HG03378 (cell line): ENCODE results near the gene ICAM3.
A peak's percentile ranks its signal among the peaks of the same experiment; 100 is the strongest.
"Not testable (repeated sequence)": the region's sequence is repeated elsewhere in the genome, so short reads cannot be mapped to it uniquely, and the experiment has no call there.

Experiments used
- ATAC-seq: cut with Tn5 transposase; IDR thresholded peaks from one replicate; pipeline ENCODE4 v1.9.1; 2021; ENCODE audit warnings: mild to moderate bottlenecking, moderate library complexity; ENCODE audit not compliant: unreplicated experiment

ICAM3 gene

DNA sequence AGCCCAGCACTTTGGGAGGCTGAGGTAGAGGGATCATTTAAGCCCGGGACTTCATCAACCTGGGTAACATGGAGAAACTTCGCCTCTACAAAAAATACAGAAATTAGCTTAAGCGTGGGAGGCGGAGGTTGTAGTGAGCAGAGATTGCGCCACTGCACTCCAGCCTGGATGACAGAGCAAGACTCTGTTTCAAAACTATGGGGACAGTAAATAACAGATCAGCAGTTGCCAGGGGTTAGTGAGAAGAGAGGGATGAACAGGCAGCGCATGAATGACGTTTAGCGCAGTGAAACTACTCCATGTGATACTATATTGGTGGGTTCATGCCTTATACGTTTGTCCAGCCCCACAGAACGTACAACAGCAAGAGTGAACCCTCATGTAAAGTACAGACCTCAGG is 7.1 kb upstream of the ICAM3 start:
- no peak for ATAC-seq

DNA sequence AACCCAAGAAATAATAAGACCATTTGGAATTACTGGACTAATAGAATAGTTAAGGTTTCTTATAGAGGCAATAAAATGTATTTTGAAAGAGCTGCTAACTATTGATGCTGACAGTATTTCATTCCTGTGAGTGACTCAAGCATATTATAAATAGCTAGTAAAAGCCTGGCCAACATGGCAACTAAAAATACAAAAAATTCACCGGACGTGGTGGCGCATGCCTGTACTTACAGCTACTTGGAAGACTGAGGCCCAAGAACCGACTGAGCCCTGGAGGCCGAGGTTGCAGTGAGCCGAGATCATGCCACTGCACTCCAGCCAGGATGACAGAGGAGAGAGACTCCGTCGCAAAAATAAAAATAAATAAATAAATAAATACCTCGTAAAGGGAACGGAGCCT is 5.4 kb upstream of the ICAM3 start:
- ATAC-seq: no peak

DNA sequence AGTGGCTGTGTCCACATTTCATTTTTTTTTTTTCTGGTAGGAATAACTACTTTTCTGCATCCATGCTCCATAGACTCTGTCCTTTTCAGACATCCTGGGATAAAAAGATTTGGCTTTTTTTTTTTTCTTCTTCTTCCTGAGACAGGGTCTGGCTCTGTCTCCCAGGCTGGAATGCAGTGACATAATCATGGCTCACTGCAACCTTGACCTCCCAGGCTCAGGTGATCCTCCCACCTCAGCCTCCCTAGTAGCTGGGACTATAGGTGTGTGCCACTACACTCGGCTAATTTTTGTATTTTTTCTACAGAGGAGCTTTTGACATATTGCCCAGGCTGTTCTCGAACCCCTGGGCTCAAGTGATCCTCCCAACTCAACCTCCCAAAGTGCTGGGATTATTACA is 4.1 kb upstream of the ICAM3 start:
- ATAC-seq: no peak

DNA sequence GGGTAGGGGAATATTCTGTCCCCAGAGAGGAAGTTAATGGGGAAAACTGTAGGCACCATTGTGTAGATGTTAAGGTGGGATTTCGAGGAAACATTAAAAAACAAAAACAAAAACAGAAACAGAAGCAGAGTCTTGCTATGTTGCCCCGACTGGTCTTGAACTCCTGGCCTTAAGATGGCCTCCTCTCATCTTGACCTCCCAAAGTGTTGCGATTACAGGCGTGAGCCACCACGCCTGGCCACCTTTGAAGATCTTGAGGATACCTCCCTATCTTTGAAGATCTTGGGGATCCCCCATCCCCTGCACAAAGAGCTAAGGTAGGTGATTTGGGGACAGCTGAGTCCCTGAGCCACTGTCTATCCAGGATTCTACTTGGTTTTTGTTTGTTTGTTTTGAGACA is 553 bp upstream of the ICAM3 start:
- ATAC-seq: no peak

DNA sequence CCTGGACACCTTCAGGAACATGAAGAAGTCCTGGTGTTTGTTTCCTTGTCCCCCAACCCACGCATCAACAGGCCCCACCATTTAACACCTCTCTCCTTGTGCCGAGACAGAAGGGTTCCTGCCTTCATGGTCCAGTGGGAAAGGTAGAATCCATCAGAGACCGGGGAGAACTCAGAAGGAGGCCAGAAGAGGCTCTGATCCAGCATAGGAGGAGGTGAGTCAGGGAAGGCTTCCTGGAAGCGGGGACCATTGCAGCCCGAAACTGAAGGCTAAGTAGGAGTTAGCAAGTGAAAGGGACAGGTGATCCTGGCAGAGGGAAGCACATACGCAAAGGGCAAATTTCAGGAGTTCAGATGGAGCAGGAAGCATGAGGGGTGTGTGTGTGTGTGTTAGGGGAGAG is 484 bp downstream of the ICAM3 start:
- no peak for ATAC-seq

DNA sequence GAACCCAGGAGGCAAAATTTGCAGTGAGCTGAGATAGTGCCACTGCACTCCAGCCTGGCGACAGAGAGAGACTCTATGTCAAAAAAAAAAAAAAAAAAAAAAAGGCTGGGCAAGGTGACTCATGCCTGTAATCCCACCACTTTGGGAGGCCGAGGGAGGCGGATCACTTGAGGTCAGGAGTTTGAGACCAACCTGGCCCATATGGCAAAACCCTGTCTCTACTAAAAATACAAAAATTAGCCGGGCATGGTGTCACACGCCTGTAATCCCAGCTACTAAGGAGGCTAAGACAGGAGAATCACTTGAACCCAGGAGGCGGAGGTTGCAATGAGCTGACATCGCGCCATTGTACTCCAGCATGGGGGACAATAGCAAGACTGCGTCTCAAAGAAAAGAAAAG is 2.7 kb downstream of the ICAM3 start:
- ATAC-seq: not testable (repeated sequence)

DNA sequence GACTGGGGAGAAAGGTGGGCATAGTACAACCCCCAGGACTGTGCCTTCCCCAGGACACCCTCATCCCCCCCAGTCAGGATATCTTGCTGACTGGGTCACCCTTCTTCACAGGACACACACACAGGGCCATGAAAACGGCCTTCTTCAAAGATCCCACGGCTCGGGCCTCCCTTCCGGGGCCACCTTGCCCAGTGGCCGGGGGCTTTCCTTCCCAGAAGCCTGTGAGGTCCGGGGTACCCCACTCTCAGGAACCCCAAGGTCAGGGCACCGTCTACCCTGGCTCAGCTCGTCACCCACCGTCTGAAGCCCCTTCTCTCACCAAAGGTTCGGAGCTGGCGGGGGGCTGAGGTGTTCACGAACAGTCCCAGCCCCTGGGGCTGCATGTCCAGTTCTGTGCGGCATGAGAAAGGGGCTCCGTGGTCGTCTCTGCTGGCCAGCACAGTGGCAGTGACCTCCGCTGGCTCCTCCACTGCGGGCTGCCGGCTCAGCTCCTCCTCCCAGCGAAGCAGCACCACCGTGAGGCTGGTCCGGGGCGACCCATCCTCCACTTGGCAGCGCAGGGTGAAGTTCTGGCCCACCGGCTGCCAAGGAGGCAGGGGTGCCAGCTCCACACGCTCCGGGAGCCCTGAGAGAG is 4.0 kb downstream of the ICAM3 start:
- ATAC-seq: no peak

DNA sequence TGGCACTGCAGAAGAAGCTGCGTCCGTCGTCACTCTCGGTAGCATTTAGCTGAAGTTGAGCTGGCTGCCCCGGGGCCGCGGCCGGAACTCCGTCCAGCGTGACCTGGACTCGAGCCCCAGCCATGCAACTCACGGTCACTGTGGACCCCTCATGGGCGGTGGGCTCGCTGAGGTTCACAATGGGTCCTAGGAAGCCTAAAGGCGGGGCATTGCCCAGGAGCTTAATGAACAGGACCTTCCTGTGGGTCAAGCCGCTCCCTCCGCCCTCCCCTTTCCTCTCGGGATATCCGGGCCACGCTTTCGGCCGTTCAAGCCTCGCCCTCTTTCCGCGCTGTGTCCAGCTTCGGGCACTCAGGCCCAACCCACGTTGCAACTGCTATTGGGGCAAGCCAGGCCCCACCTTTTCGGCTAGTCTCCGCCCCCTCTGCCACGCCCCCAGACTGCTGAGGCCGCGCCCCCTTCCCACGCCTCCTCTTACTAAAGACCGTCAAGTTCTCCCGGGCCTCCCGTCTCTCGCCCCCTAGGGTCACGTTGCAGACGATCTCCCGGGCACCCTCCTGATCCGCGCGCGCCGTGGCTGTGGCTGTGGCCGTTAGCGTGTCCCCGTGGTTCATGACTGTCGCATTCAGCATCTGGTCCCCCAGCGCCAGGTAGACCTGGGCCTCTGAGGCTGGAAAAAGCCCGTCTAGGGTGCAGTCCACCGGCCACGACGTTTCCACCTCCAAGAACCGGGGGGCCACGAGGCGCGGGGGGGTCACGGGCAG is 4.7 kb downstream of the ICAM3 start:
- no peak for ATAC-seq

DNA sequence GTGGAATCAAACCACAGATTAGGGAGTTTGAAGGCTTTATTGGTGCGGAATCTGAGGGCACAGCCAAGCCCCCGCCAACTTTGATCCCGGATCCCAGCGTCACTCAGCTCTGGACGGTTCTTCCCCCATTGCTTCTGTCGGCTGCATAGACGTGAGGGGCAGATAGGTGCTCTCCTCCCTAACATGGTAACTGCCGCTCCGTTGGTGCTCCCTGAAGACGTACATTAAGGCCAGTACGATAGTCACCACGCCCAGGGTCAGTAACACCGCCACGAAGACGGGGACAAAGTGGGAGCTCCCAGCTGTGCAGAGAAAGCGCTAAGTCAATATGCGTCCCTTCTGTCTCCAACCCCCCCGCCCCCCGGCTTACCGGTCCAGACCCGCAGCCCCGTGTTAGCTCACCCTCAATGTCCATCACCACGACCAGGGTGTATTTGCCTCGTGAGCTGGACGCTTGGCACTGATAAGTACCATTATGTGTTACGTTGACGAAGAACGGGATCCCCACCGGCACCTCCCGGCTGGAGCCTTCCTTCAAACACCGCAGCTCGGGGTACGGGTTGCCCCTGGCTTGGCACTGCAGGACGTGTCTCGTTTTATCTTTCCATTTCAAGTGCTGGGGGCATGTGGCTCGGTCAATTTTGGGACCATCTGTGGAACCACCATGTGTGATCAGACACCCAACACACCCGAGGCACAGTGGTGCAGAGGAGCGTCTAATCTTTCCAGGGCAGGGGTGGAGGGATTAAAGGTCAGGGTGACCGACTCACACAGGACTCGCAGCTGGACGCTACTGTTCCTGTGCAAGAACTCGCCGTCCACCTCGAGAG is 5.5 kb downstream of the ICAM3 start:
- no peak for ATAC-seq

DNA sequence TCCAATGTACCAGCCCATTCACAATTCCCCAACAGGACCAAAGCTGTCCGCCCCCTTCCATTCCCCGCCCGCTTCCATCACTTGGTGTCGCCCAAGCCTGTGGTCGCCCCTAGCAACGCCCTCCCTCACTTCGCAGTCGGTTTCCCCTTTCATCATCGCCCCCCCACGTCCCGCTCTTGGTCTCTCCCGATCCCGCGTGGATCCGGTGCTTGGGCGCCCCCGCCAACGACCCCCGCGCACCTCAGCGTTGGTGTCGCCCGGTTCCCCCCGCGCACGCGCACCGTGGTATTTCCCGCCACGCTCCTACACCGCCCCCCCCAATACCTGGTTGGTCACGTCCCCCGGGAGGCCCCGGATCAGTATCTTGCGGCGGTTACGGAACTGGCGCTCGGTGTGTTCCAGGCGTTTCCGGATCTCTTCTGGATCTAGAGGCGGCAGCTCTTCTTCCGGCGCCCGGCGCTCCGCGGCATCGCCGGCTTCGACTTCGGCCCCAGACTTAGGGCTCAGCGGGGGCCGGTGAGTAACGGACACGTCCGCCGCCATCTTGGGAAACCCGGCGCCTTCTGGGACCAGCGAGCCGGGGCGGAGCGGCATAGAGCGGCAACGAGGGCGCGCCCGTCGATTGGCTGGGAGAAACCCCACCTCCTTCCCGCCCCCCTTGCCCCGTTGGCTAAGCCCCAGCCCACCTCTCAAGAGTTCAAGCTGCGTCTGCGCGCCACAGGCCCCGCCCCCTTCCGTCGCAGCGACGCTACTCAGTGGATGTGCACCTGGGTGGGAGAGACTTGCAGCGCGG is 6.3 kb downstream of the ICAM3 start, which contains the start of gene RAVER1:
RAVER1 (minus strand) TSS at position 565 of the 793 bp plus-strand sequence; CDS start at position 543, 22 bp downstream.
- ATAC-seq: peak; percentile 68

DNA sequence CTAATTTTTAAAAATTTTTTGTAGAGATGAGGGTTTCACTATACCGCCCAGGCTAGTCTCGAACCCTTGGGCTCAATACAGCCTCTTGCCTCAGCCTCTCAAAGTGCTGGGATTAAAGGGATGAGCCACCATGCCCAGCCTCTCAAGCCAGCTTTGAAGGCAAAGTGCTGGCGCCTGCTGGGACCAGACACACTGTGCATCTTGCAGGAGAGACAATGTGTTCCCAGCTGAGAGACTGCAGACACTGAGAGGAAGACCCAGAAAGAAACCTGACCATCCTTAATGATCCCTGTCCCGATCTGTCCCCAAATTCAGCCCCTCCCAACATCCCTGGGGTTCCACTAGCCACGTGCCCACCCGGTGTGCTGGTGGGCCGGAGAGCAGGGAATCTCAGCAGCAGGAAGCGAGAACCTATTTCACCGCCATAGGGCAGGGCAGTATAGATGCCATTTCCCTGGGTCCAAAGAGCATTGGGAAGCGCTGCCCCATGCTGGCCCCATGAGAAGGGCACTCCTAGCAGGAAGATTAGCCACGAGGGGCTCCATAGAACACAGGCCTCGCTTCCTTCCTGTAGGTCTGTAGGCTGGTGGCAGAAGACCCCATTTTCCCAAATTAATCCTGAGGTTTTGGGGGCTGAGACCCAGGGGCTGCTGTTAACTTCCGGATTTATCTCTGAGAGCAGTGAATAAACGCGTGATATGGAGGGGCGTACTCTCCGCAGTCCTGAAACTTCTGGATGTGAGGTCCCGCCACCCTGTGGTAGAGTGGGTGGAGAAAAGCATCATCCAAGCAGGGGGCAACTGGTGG is 7.1 kb downstream of the ICAM3 start:
- ATAC-seq: peak; percentile 13

DNA sequence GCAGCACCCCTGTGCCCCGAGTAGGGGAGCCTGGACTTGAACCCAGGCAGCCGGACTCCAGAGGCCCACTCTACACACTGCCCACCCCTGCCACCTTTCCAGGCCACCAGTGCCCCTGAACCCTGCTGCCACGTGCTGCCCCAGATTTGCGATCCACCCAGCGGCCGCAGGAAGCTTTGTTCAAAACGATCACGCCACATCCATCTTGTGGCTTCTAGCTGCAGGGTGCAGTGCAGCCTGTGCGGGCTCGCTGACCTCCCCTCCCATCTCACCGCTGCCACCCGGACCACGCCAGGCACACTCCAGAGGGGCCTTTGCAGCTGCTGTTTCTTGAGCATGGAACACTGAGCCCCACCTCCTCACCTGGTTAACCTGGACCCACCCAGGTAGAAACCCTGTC is 9.9 kb downstream of the ICAM3 start:
- no peak for ATAC-seq

DNA sequence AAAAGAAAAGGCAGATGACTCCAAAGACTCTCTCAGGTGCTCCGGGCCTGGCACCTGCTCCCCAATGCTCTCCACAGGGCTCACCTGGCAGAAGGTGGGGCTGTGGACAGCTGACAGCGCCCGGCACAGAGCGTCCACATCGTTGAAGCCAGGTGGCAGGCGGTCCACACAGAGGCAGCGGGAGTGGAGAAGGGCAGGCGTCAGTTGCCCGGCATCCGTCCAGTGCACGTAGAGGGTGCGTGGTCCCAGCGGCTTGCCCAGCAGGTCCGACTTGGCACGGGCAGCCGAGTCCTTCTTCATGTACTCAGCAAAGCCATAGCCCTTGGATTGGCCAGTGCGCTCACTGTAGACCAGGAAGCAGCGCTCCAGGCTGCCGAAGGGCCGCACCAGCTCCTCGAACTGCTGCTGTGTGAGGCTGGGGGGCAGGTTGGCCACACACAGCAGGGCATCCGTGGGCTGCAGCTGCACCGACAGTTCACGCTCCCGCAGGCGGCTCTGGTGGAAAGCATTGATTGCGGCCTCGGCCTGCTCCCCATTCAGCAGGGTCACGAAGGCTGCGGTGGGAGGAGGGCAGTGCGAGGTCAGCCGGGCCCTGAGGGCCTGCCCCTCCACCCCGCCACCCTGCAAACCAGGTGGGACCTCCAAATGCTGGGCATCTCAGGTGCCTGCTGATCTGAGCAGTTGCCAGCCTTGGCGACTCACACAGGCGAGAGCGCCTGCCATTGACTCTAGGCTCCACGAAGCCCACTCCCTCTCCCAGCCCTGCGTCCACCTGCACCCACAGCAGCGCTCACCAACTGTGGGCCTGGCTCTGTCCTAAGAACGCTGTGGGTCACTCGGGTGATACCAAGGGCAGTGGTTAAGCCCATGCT is 10.6 kb downstream of the ICAM3 start:
- no peak for ATAC-seq

DNA sequence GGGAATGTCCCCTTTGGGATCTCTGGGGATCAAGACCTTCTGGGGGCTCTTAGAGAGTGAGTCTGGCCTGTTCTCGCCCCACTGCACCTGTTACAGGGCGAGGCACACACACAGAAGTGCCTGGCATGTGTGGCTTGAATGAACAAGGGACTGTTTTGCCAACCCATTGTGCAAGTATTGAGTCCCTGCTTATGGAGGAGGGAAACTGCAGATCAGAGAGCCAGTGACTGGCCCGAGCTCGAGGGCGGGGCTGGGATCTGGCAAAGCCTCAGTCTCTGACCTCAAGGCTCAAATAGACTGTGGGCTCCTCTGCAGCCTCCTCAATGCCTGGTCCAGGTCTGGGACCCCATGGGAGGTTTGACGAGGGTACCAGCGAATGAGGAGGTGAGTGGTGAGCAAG is 11.6 kb downstream of the ICAM3 start:
- ATAC-seq: no peak

DNA sequence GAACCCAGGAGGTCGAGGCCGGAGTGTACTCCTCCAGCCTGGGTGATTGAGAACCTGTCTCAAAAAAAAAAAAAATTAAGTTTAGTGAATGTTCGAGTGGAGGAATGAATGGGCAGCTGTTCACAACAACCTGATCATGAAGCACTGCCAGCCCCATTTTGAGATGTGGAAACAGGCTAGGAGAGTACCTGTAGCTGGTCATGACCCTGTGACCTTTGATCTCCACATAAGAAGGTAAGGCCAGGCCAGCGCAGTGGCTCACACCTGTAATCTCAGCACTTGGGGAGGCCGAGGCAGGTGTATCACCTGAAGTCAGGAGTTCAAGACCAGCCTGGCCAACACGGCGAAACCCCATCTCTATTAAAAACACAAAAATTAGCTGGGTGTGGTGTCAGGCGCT is 13.7 kb downstream of the ICAM3 start:
- no peak for ATAC-seq

DNA sequence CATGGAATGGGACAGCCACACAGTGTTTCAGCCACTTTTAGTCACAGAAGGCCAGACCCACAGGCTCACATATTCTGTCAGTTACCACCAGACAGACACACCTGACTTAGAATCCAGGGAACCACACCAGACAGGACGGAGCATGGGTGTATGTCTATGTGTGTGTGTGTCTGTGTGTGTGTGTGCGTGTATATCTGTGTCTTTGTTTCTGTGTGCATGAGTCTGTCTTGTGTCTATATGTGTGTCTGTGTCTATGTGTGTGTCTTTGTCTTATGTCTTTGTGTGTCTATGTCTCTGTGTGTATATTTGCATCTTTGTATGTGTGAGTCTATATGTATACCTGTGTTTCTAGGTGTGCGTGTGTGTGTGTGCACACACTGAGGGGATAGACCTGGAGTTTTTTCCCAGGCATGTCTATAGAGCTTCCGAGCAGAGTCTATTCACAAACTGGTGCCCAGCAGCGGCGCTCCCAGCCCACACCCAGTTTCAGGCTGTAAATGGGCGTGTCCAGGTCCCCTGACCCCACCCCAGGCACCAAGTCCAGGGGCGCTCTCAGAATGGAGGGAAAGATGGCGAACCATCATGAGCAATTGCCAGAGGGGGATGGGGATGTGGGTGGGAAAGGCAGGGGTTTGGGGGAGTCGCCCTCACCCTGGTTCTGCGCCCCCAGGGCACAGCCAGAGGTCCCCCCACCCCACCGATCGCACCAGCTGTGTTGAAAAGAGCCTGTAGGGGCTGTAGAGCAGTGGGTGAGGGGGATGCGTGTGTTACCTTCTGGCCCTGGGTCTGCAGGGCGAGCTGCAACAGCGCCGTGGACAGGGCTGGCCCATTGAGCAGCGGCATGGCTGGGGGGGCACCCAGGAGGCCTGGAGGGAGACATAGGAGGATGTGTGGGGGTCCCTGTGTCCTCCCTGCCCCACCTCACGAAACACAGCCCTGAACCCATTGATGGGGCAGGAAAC is 17.3 kb downstream of the ICAM3 start:
- ATAC-seq: no peak

DNA sequence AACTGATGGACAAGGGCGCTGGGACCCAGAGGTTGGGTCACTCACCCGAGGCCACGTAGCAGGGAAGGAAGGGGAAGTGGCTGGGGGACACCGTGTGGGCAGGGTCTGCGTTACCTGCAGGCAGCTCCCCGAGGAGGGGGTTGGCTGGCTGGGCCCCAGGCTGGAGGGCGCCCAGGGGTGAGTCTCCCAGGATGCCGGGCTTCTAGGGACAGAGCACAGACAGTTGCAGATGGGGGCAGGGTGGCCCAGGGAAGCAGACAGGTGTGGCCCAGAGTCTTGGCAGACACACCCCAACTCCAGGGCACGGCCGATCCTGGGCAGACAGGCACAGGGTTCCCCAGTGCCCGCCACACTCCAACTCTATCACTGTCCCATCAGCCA is 18.0 kb downstream of the ICAM3 start:
- ATAC-seq: no peak
